ENCODE results near the gene ADIPOR2. TPM values are rescaled to one million over a fixed set of nuclear protein-coding genes. Genes with fewer than 3 reads are reported as not detected.

Gene ADIPOR2
- total RNA-seq, 4 donors from 2014 or later, result 46.0 to 59.3 (median 52.4) TPM

DNA sequence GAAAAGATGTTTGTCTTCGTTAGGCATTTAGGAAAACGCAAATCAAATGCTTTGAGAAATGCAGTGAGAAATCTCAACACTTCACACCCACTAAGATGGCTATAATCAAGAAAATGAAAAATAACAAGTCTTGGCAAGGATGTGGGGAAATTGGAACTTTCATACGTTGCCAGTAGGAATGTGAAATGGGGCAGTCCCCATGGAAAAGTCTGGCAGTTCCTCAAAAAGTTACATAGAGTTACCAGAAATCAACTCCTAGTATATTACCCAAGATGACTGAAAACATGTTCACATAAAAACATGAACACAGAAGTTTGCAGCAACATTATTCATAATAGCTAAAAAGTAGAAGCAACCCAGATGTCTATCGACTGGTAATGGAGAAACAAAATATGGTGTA, 88.0 kb downstream of the ADIPOR2 start:
- no peaks in the 10 kb centered on the region for H3K27me3 ChIP-seq
- H3K4me3 ChIP-seq (replicated peaks in 1 of 3), result no peak overlapping the region
- TF ChIP-seq, protein P1, sequence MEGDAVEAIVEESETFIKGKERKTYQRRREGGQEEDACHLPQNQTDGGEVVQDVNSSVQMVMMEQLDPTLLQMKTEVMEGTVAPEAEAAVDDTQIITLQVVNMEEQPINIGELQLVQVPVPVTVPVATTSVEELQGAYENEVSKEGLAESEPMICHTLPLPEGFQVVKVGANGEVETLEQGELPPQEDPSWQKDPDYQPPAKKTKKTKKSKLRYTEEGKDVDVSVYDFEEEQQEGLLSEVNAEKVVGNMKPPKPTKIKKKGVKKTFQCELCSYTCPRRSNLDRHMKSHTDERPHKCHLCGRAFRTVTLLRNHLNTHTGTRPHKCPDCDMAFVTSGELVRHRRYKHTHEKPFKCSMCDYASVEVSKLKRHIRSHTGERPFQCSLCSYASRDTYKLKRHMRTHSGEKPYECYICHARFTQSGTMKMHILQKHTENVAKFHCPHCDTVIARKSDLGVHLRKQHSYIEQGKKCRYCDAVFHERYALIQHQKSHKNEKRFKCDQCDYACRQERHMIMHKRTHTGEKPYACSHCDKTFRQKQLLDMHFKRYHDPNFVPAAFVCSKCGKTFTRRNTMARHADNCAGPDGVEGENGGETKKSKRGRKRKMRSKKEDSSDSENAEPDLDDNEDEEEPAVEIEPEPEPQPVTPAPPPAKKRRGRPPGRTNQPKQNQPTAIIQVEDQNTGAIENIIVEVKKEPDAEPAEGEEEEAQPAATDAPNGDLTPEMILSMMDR (IDR thresholded peaks at IDR 0.05), result no peak
- no peak for TF ChIP-seq POLR2A (IDR thresholded peaks at IDR 0.05)
- no peaks in the 10 kb centered on the region for H3K36me3 ChIP-seq
- 82 to 84% methylated on average over 4 of the region's 4 CpGs for WGBS, 2 donors
- H3K4me1 ChIP-seq, result peaks cover 44 to 46% of the 10 kb centered on the region in 2 donors
- no peak for DNase-seq
- H3K27ac ChIP-seq, result peak overlapping the region in 2 of 3 donors; percentile 73 to 85
- no peaks in the 10 kb centered on the region for H3K9me3 ChIP-seq
- intact Hi-C loops (cut with DNase I), result no loop called here

DNA sequence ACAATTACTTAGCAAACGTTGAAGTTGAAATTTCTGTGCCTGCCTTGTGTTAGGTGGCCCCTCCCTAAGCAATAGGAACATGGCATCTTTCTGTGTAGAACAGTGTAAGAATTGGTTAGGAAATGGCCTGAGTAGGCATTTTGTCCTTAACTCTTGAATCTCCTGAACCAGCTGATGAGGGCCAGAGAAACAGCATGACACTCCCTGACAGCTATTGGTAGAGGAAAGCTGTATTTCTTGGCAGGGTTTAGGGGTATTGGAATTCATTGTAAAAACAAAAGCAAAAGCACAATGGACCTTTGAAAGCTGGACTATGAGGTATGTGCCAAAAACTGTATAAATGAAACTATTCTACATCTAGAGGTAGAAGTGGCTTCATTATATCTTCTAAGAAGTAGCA, 88.9 kb downstream of the ADIPOR2 start:
- WGBS, 2 donors, result 19 to 25% methylated on average over 1 of the region's 1 CpG
- intact Hi-C loops (cut with DNase I), result loop anchor here (10.0 kb wide), 1 partner anchor 65 kb away; no protein-coding TSS in a partner anchor
- no peaks in the 10 kb centered on the region for H3K27me3 ChIP-seq
- H3K4me3 ChIP-seq (replicated peaks in 1 of 3), result no peak overlapping the region
- H3K9me3 ChIP-seq, result no peaks in the 10 kb centered on the region
- no peaks in the 10 kb centered on the region for H3K36me3 ChIP-seq
- TF ChIP-seq, protein P1 (IDR thresholded peaks at IDR 0.05), result no peak
- no peak for TF ChIP-seq POLR2A (IDR thresholded peaks at IDR 0.05)
- peak overlapping the region; percentile 13 to 85 (median 73) for H3K27ac ChIP-seq
- peaks cover 48 to 53% of the 10 kb centered on the region in 2 donors for H3K4me1 ChIP-seq
- no peak for DNase-seq

DNA sequence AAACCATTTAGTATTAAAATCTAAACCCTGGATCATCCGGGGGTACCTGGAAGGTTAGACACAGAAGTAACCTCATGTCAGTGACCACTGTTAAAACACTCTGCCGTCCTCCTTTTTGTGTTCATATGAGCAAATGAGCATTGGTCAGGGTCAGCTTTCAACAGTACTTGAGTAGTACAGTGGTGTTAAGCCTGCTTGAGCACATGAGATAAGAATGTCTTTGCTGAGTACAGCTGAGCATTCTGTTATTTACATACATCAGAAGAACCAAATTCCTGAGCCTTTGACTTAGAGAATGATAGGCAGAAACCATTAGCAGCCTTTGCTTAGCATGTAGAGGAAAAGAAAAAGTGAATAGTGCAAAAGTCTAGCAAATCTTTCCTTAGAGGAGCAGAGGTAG, 90.9 kb downstream of the ADIPOR2 start:
- 15 to 33% methylated on average over 2 of the region's 2 CpGs for WGBS, 2 donors
- peak overlapping the region; percentile 65 to 85 (median 73) for H3K27ac ChIP-seq
- H3K27me3 ChIP-seq, result no peaks in the 10 kb centered on the region
- no peak for TF ChIP-seq POLR2A (IDR thresholded peaks at IDR 0.05)
- TF ChIP-seq, protein P1 (IDR thresholded peaks at IDR 0.05), result no peak
- no peak overlapping the region for H3K4me3 ChIP-seq (replicated peaks in 1 of 3)
- intact Hi-C loops (cut with DNase I), result loop anchor here (10.0 kb wide), 1 partner anchor 67 kb away; no protein-coding TSS in a partner anchor
- DNase-seq, result no peak
- H3K4me1 ChIP-seq, result peaks cover 57 to 59% of the 10 kb centered on the region in 2 donors
- H3K36me3 ChIP-seq, result no peaks in the 10 kb centered on the region
- H3K9me3 ChIP-seq, result no peaks in the 10 kb centered on the region

DNA sequence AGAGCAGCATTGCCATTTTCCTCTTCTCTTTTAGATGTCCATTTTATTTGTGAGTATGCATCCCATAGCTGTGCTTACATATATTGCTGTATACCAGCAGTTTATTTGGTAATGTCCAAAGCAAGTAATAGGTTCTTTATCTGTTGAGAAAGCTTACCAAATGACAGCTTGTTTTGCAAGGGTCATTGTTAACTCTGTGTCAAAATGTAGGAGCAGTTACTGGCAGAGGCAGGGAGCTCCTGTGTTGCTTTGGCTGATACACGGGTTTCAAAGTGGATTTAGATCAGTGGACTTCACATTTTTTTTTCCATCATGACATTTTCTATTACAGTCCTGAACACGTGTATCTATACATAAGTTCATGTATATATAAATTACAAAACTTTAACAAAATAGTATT, 91.3 kb downstream of the ADIPOR2 start:
- WGBS, 2 donors, result 25 to 36% methylated on average over 2 of the region's 2 CpGs
- no peak for TF ChIP-seq POLR2A (IDR thresholded peaks at IDR 0.05)
- TF ChIP-seq, protein P1 (IDR thresholded peaks at IDR 0.05), result no peak
- no peak overlapping the region for H3K4me3 ChIP-seq (replicated peaks in 1 of 3)
- no peaks in the 10 kb centered on the region for H3K9me3 ChIP-seq
- H3K4me1 ChIP-seq, result peaks cover 57 to 59% of the 10 kb centered on the region in 2 donors
- no peaks in the 10 kb centered on the region for H3K36me3 ChIP-seq
- peak overlapping the region; percentile 65 to 85 (median 73) for H3K27ac ChIP-seq
- intact Hi-C loops (cut with DNase I), result loop anchor here (10.0 kb wide), 1 partner anchor 67 kb away; no protein-coding TSS in a partner anchor
- H3K27me3 ChIP-seq, result no peaks in the 10 kb centered on the region
- DNase-seq, result peak in 1 of 2 donors; percentile 29

GRCh38 chr12:1787714-1788113, 96.8 kb downstream of the ADIPOR2 start:
- intact Hi-C loops (cut with DNase I), result loop anchor here (10.0 kb wide), 1 partner anchor 73 kb away; no protein-coding TSS in a partner anchor
- no peak for TF ChIP-seq POLR2A (IDR thresholded peaks at IDR 0.05)
- Histone ChIP-seq H3K4me1 (peaks cover 25 to 37% of the 10 kb centered on the region in 2 donors), H3K9me3 (no peaks in the 10 kb centered on the region), H3K36me3 (no peaks in the 10 kb centered on the region), H3K27me3 (no peaks in the 10 kb centered on the region), H3K27ac (no peak overlapping the region), H3K4me3 (replicated peaks in 1 of 3) (no peak overlapping the region)
- 65 to 85% methylated on average over 6 of the region's 6 CpGs for WGBS, 2 donors
- DNase-seq, result no peak
